T47D (cell line): ENCODE data around the gene MAP1LC3C.

ENCODE experiments used
- DNase-seq, 2 experiments: peaks; one replicate each; pipeline versions ENCODE4 v3.0.0 to v3.0.0-alpha.2; 2011 to 2012; ENCODE audit warnings: low read depth in 1 of 2, low spot score in 1 of 2
- JUND ChIP-seq: IDR thresholded peaks from 2 replicates; pipeline ENCODE4 v1.6.1; 2012; ENCODE audit warnings: low read depth
- in situ Hi-C: cut with HindIII; loops from 2 replicates; pipeline ENCODE4 v1.10.0; 2016; ENCODE audit warnings: low sequenced_read_pairs, low pct_unique_long_range_greater_than_20kb

MAP1LC3C gene

DNA sequence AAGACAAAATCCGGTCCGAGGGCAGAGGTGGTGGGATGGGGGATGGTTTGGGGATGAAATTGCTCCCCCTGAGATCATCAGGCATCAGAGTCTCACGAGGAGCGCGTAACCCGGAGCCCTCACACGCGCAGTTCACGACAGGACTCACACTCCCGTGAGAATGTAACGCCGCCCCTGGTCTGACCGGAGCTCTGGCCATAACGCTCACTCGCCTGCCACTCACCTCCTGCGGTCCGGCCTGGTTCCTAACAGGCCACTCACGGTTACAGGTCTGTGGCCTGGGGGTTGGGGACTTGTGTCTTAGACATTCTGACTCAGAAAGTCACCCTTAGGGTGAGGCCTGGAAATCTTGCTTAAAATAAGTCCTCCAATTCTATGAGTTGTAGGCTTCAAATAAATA is 19.8 kb downstream of the MAP1LC3C start:
- TF ChIP-seq JUND = no peak
- DNase-seq = no peak
- in situ Hi-C loops = no loop called here

GRCh38 chr1:241976229-241976628 is 22.7 kb downstream of the MAP1LC3C start:
- in situ Hi-C loops = no loop called here
- no peak for DNase-seq
- TF ChIP-seq JUND = no peak

DNA sequence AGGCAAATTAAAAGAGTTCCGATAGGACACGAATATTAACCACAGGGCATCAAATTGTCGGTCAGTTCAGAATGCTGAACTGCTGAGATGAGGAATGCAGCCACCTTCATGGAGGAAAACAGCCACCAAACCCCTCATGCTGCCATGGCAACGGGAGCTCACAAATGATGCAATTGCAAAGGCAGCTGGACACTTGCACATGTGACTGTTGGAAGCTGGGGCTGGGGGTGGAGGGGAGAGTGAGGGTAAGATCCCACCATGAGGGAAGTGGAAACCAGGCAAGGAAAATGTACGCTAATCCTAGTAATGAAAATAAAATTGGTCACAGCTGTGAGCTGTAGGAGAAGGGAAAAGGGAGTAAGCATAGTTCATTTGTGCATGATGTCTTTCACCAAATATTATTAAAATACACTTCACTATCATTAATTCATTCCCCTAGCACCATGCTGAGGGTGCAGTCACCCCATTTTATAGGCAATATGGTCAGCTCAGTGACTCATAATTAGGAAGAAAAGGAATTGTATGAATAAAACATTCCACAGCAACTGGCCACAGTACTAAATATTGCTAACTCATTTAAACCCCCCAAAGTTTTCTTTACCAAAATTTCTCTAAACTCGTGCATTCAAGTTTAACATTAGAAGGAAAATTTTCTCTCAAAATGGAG is 26.1 kb downstream of the MAP1LC3C start:
- in situ Hi-C loops = no loop called here
- no peak for DNase-seq
- no peak for TF ChIP-seq JUND

- no peak for TF ChIP-seq JUND
- DNase-seq = no peak
- in situ Hi-C loops = no loop called here
Measured at GRCh38 chr1:241968611-241969010, 30.3 kb downstream of the MAP1LC3C start.

DNA sequence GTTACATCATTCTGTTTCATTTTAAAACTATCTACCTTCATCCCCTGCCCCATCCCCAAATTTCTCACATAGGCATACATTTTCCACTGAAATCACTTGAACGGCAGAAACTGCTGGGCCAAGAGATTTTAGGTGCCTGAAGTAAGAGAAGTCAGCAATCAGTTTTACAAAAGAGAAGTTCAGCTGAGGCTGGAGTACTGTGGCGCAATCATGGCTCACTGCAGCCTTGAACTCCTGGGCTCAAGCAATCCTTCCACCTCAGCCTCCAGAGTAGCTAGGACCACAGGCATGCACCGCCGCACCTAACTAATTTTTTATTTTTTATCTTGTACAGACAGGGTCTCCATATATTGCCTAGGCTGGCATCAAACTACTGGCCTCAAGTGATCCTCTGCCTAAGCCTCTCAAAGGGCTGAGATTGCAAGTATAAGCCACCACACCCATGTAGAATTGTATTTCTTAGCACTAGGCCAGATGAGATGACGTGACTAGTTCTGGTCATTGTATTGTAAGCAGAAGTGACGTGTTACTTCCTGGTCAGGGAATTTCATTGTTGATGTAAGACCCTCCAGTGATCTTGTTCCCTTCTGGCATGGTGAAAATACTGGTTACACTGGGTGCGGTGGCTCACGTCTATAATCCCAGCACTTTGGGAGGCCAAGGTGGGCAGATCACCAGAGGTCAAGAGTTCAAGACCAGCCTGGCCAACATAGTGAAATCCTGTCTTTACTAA is 34.2 kb downstream of the MAP1LC3C start:
- no peak for TF ChIP-seq JUND
- in situ Hi-C loops = no loop called here
- no peak for DNase-seq

DNA sequence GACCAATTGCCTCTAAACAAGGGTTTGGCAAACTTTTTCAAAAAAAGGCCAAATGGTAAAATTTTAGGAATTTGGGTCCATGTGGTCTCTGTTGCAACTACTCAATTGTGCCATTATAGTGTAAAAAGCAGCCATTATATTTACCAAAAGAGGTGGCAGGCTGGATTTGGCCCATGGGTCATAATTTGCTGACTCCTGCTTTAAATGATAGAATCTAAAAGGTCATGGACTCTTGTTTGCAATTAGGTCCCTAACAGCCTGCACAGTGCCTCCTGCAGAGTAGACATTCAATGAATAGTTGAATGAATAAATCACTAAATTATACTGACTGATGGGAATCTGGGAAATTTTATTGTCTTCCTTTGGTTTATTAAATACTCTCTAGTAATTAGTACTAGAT is 35.2 kb downstream of the MAP1LC3C start:
- in situ Hi-C loops = no loop called here
- TF ChIP-seq JUND = no peak
- DNase-seq = no peak

- in situ Hi-C loops = no loop called here
- no peak for DNase-seq
- no peak for TF ChIP-seq JUND
Measured at GRCh38 chr1:241962153-241962552, 36.7 kb downstream of the MAP1LC3C start.

- in situ Hi-C loops = no loop called here
- TF ChIP-seq JUND = no peak
- no peak for DNase-seq
Measured at GRCh38 chr1:241957692-241958494, 41.0 kb downstream of the MAP1LC3C start, which contains the start of gene BECN2. Gene BECN2 (plus strand): TSS chr1:241957767. CDS start chr1:241957767, 0 bp downstream.

- in situ Hi-C loops = no loop called here
- TF ChIP-seq JUND = no peak
- no peak for DNase-seq
Measured at GRCh38 chr1:241950390-241950789, 48.5 kb downstream of the MAP1LC3C start.

DNA sequence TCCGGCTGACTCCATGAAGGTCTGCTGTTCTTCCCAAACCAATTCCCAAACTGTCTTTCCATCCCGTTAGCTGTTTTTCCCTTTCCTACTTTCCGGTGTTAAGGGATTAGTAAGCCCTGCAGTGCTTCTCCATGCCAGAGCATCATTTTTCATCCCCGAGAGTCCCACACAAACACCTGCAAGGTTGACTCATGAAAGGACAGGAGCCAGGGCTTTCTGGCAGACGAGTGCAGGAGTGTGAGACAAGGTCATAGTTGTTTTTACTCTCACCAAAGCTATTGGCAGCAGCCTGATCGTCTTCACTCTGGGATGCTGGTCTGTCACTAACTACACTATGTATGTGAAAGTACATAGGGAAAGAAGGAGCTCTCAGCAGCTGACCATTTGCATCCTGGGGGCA is 51.5 kb downstream of the MAP1LC3C start:
- in situ Hi-C loops = no loop called here
- TF ChIP-seq JUND = no peak

More for the DNA sequence above, 51.5 kb downstream of the MAP1LC3C start:
- DNase-seq = no peak
